Midbrain (tissue), 1 donor: Measurements from ENCODE around the gene SLC25A45.
A peak's percentile ranks its signal among the peaks of the same experiment; 100 is the strongest.

Experiments used
- DNase-seq: peaks from one replicate; lab custom pipeline; 2025; lab: John Stamatoyannopoulos, UW

Gene SLC25A45, protein sequence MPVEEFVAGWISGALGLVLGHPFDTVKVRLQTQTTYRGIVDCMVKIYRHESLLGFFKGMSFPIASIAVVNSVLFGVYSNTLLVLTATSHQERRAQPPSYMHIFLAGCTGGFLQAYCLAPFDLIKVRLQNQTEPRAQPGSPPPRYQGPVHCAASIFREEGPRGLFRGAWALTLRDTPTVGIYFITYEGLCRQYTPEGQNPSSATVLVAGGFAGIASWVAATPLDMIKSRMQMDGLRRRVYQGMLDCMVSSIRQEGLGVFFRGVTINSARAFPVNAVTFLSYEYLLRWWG

DNA sequence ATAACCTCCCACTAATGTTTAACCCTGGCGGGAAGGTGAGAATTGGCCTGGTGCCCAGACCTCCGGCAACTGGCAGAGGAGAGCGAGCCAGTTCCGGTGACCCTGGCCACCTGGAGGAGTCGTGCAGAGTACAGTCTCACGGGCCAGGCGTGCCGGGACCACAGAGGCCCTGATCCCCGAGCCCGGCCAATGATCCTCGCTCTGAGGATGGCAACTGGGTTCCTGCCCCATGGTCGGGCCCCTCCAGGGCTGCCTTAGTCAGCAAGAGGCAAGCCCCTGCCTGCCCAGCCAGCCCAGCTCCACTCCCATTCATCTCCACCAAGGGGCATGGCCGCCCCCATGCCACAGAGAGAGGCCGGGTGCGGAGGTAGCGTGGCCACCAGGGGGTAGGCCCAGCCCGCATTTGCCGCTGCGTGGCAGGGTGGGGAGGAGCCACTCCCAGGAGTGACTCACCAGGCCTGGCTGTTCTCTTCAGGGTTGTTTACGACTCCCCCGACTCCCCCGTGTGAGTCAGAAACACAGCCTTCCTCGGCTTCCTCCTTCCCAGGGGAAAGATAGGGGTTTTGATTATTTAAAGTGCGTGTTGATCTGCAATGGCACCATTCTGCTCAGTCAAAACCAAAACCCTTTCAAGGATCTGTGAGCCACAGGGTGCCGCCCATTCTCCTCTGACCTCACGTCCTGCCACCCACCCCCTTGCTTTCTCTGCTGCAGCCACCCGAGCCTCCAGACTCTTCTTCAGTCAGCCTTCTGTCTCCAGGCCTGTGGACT lies at the start of gene SLC25A45:
TSS of gene SLC25A45 (minus strand) at position 614 of the 771 bp plus-strand sequence. CDS start 695 bp downstream, outside the sequence.
- DNase-seq, result peak; percentile 83

DNA sequence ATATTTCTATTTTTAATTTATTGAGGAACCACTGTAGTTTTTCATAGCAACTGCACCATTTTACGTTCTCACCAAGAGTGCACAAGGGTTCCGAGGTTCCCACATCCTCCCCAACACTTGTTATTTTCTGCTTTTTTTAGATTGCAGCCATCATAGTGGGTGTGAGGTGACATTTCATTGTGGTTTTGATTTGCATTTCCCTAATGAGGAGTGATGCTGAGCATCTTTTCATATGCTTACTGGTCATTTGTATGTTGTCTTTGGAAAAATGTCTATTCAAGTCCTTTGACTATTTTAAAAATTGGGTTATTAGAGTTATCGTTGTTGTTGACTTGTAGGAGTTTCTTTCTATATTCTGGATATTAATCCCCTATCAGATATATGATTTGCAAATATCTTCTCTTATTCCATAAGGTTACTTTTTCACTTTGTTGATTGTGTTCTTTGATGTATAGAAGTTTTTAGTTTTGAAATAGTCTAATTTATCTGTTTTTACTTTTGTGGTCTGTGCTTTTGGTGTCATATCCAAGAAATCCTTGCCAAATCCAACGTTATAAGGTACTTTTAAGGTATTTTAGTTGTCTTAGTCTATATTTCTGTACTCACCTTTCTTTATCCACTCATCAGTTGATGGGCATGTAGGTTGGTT lies 49.1 kb upstream of the SLC25A45 start:
- no peak for DNase-seq

DNA sequence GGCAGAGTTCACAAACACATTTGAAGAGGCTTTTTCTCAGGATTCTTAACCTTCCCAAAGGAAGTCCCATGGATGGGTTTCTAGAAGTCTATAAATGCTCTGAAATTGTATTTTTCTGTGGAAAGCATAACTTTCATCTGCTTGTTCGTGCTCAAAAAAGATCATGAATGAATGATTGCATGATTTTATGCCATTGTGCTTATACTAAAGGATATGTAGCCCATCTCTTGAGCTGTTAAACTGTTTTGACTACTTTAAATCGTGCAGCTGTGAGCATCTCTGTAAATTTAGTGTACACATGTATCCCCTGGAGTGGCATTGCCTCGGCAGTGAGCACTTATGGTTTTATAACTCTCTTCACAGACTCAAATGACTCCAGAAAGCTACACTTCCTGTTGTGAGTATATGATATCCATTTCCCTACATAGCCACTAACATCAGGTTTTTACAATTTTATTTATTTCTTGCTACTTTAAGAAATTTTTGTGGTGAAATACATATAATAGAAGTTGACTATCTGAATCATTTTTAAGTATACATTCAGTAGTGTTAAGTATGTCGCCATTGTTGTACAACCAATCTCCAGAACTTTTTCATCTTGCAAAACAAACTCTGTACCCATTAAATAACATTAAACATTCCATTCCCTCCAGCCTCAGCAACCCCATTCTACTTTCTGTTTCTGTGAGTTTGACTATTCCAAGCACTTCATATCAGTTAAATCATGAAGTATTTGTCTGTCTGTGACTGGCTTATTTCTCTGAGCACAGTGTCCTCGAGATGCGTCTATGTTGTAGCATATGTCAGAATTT lies 48.2 kb upstream of the SLC25A45 start:
- no peak for DNase-seq

- no peak for DNase-seq
Observed at GRCh38 chr11:65429724-65430405, 47.4 kb upstream of the SLC25A45 start.

- no peak for DNase-seq
Observed at GRCh38 chr11:65429068-65429681, 46.7 kb upstream of the SLC25A45 start.

DNA sequence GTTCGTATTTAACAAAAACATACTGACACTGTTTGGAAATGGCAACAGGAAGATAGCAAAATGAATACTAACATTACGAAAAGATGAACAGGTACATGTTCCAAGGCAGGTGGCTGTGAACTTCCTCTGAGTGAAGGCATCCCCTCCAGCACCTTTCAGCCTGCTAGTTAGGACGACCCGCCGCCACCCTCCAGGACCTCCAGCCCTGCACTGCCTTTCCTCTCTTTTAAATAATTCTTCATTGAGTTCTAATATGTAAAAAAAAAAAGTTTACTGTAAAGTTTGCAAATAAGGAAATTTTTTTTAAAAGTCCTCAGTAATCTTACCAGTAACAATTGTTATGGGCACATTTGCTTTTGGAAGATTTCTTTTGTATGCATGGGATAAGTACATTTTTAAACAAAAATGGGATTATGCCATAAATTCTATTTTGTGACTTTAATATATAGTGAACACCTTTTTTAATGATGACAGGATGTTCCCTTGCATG lies 46.2 kb upstream of the SLC25A45 start:
- no peak for DNase-seq

GRCh38 chr11:65427691-65428577 lies 45.5 kb upstream of the SLC25A45 start:
- DNase-seq, result no peak

DNA sequence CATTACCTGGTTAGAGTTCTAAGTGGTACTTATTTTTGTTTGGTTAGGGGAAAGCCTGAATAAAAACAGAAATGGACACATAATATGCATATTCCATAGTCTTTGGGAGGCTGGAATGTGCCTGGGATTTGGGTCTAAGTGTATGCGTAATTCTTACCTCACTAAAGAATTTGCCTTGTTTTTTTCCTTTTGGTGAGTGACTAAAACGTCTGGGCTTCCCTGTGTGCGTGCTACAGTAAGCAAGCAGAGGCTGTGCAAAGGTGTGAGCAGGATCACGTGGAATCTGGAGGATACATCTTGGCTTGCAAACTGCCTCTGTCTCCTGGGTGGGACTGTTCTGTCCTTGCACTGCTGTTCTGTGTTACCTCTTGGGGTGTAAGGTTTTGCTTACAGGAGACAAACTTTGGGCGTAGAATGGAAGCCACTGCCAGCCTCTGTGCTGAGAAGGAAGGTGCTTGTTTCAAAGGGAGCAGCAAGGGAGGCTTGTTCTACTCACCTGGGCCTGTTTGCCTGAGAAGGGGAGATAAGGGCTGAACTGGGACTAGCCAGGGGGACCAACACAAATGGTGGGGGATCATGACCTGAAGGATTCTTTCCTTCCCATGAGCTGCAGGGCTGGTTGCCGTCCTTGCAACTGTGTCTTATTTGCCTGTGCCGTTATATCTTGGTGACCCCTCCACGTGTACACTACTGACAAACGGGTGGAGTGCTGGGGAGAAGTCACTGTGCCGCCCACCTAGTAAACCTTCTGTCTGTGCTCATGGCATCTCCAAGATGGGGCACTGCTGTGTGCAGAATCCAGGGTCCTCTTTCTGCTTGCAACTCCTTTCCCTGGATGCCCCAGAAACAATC lies 44.6 kb upstream of the SLC25A45 start:
- no peak for DNase-seq

DNA sequence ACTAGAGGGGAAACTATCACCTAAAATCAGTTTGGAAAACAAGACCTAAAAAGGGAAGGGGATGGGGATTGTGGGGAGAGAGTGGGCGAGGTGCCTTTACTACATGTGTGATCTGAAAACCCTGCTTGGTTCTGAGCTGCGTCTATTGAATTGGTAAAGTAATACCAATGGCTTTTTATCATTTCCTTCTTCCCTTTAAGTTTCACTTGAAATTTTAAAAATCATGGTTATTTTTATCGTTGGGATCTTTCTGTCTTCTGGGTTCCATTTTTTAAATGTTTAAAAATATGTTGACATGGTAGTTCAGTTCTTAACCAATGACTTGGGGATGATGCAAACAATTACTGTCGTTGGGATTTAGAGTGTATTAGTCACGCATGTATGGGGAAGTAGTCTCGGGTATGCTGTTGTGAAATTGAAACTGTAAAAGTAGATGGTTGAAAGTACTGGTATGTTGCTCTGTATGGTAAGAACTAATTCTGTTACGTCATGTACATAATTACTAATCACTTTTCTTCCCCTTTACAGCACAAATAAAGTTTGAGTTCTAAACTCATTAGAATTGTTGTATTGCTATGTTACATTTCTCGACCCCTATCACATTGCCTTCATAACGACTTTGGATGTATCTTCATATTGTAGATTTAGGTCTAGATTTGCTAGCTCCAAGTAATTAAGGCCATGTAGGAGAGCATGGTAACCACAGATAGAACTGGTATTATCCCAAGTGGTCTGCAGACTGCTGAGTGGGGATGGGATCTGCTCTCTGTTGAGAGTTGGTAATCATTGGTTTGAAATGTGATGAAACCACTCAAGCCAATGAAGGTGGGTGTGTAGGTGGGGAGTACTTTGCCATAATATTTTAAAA lies 43.8 kb upstream of the SLC25A45 start:
- no peak for DNase-seq

GRCh38 chr11:65425105-65425970 lies 42.9 kb upstream of the SLC25A45 start:
- DNase-seq, result no peak

- DNase-seq, result no peak
Observed at GRCh38 chr11:65424205-65425104, 42.0 kb upstream of the SLC25A45 start.

DNA sequence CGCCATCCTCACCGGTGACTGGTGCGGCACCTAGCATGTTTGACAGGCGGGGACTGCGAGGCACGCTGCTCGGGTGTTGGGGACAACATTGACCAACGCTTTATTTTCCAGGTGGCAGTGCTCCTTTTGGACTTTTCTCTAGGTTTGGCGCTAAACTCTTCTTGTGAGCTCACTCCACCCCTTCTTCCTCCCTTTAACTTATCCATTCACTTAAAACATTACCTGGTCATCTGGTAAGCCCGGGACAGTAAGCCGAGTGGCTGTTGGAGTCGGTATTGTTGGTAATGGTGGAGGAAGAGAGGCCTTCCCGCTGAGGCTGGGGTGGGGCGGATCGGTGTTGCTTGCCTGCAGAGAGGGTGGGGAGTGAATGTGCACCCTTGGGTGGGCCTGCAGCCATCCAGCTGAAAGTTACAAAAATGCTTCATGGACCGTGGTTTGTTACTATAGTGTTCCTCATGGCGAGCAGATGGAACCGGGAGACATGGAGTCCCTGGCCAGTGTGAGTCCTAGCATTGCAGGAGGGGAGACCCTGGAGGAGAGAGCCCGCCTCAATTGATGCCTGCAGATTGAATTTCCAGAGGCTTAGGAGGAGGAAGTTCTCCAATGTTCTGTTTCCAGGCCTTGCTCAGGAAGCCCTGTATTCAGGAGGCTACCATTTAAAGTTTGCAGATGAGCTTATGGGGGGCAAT lies 41.2 kb upstream of the SLC25A45 start:
- DNase-seq, result no peak

GRCh38 chr11:65422633-65423515 lies 40.4 kb upstream of the SLC25A45 start, which contains the start of gene NEAT1:
Gene NEAT1, plus strand, starts transcription at chr11:65422798.
- DNase-seq, result peak; percentile 95
